Measurements from ENCODE around the gene LDAF1.
"Not testable (repeated sequence)": the region's sequence is repeated elsewhere in the genome, so short reads cannot be mapped to it uniquely, and the experiment has no call there.

The LDAF1 gene

GRCh38 chr16:21158208-21159110, at the start of gene LDAF1:
TSS of gene LDAF1 (plus strand) at chr16:21158674. CDS start at chr16:21161183, 2,509 bp downstream.
- peaks cover 7% of the 10 kb centered on the region for H3K36me3 Mint-ChIP-seq (ENCODE audit: low read depth)
- H3K9me3 Mint-ChIP-seq = no peaks in the 10 kb centered on the region
- peak within 1 kb of the TSS; percentile 94 for H3K4me3 Mint-ChIP-seq
- H3K4me1 Mint-ChIP-seq (ENCODE audit: low read depth) = peaks cover 13% of the 10 kb centered on the region
- peak within 1 kb of the TSS; percentile 84 for H3K27ac Mint-ChIP-seq
- no peaks in the 10 kb centered on the region for H3K27me3 Mint-ChIP-seq (ENCODE audit: low read depth)

- H3K4me3 Mint-ChIP-seq; H3K27me3 Mint-ChIP-seq (ENCODE audit: low read depth); H3K36me3 Mint-ChIP-seq (ENCODE audit: low read depth); H3K27ac Mint-ChIP-seq; H3K4me1 Mint-ChIP-seq (ENCODE audit: low read depth); H3K9me3 Mint-ChIP-seq: not testable (repeated sequence)
Observed at GRCh38 chr16:21115551-21115950, 42.9 kb upstream of the LDAF1 start.

DNA sequence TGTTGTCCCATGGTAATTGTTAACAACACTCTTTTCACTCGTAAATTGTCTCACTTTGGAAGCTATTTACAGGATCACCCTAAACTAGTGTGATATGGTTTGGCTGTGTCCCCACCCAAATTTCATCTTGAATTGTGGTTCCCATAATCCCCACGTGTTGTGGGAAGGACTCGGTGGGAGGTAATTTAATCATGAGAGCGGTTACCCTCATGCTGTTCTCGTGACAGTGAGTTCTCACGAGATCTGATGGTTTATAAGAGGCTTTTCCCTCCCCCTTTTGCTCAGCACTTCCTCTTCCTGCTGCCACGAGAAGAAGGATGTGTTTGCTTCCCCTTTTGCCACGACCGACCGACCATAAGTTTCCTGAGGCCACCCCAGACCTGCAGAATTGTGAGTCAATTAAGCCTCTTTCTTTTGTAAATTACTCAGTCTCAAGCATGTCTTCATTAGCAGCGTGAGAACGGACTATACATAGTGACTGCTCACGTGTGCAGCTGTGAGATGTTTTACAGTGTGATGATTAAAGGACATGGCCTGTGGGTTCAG, 42.3 kb upstream of the LDAF1 start:
- no peak overlapping the region for H3K27ac Mint-ChIP-seq

GRCh38 chr16:21117567-21117966, 40.9 kb upstream of the LDAF1 start:
- no peak overlapping the region for H3K27ac Mint-ChIP-seq

More for the DNA sequence above, 42.3 kb upstream of the LDAF1 start:
- H3K4me3 Mint-ChIP-seq = peak overlapping the region; percentile 43
- H3K4me1 Mint-ChIP-seq (ENCODE audit: low read depth) = peaks cover 2% of the 10 kb centered on the region
- peaks cover 8% of the 10 kb centered on the region for H3K9me3 Mint-ChIP-seq
- no peaks in the 10 kb centered on the region for H3K36me3 Mint-ChIP-seq (ENCODE audit: low read depth)
- H3K27me3 Mint-ChIP-seq (ENCODE audit: low read depth) = no peaks in the 10 kb centered on the region

DNA sequence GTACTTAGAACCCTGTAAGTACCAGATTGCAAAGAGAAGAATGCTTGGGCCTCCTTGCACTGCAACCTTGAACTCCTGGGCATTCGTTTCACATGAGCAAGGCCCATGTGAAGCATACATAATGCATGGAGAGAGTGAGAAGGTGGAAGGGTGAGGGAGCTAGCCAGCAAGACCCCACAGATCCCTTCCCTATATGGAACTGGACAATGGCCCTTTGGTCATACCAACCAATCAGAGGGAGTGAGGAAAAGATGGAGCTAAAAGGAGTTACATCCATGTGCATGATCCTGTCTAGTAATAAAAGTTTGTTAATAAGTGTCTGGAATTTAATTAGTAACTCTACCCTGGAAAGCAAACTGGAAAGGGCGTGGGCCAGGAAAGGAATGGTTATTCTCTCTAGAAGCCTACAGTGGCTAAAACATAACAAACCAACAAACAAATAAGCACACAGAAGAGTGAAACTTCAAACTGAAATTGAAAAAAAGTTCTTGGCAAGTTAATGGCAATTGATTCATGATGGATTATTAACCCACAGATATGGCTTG, 37.4 kb upstream of the LDAF1 start:
- no peak overlapping the region for H3K4me3 Mint-ChIP-seq
- H3K4me1 Mint-ChIP-seq (ENCODE audit: low read depth) = peaks cover 2% of the 10 kb centered on the region
- no peak overlapping the region for H3K27ac Mint-ChIP-seq
- no peaks in the 10 kb centered on the region for H3K36me3 Mint-ChIP-seq (ENCODE audit: low read depth)
- H3K9me3 Mint-ChIP-seq = peaks cover 8% of the 10 kb centered on the region
- no peaks in the 10 kb centered on the region for H3K27me3 Mint-ChIP-seq (ENCODE audit: low read depth)

More at GRCh38 chr16:21117567-21117966, 40.9 kb upstream of the LDAF1 start:
- H3K27me3 Mint-ChIP-seq (ENCODE audit: low read depth) = no peaks in the 10 kb centered on the region
- H3K9me3 Mint-ChIP-seq = peaks cover 8% of the 10 kb centered on the region
- no peak overlapping the region for H3K4me3 Mint-ChIP-seq
- no peaks in the 10 kb centered on the region for H3K36me3 Mint-ChIP-seq (ENCODE audit: low read depth)
- peaks cover 2% of the 10 kb centered on the region for H3K4me1 Mint-ChIP-seq (ENCODE audit: low read depth)

DNA sequence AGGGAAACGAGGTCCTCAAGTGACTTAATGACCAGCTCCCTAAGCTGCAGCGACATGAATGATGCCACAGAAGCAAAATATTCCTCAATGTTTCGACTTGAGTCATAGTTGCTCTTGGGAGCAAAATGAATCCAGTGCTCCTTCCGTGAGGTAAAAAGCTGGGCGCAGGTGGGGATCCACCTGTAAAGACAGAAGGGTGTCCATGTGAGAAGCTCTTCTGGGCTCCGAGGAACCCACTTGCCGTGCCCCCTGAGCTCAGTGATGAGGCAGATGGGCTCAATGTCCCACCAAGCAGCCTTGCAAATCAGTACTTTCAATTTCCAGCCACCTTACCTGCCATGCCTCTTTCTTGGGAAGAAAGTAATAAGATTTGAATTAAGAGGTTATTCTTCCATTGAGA, 33.3 kb upstream of the LDAF1 start:
- H3K36me3 Mint-ChIP-seq (ENCODE audit: low read depth) = no peaks in the 10 kb centered on the region
- H3K9me3 Mint-ChIP-seq = no peaks in the 10 kb centered on the region
- no peak overlapping the region for H3K4me3 Mint-ChIP-seq
- H3K27ac Mint-ChIP-seq = no peak overlapping the region
- H3K4me1 Mint-ChIP-seq (ENCODE audit: low read depth) = no peaks in the 10 kb centered on the region
- no peaks in the 10 kb centered on the region for H3K27me3 Mint-ChIP-seq (ENCODE audit: low read depth)

GRCh38 chr16:21126518-21126917, 32.0 kb upstream of the LDAF1 start:
- Mint-ChIP-seq H3K4me1 (ENCODE audit: low read depth) (no peaks in the 10 kb centered on the region), H3K27ac (no peak overlapping the region), H3K9me3 (no peaks in the 10 kb centered on the region), H3K36me3 (ENCODE audit: low read depth) (no peaks in the 10 kb centered on the region), H3K27me3 (ENCODE audit: low read depth) (peaks cover 3% of the 10 kb centered on the region), H3K4me3 (no peak overlapping the region)

GRCh38 chr16:21128991-21129390, 29.5 kb upstream of the LDAF1 start:
- Mint-ChIP-seq H3K4me3 (no peak overlapping the region), H3K27ac (no peak overlapping the region), H3K27me3 (ENCODE audit: low read depth) (peaks cover 3% of the 10 kb centered on the region), H3K4me1 (ENCODE audit: low read depth) (no peaks in the 10 kb centered on the region), H3K36me3 (ENCODE audit: low read depth) (no peaks in the 10 kb centered on the region), H3K9me3 (no peaks in the 10 kb centered on the region)

DNA sequence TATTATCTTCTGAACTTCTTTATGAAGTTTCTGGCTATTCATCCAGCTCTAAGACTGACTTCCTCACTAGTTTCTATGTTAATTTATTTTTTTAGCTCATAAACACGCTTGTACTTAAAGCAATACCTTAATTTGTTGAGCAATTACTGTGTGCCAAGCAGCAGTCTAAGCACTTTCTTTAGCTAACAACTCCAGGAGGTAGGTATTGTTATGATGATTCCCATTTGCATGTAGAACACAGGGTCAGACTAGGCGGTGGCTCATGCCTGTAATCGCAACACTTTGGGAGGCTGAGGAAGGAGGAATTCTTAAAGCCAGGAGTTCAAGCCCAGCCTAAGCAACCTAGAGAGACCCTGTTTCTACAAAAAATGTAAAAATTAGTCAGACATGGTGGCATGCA, 27.7 kb upstream of the LDAF1 start:
- no peaks in the 10 kb centered on the region for H3K4me1 Mint-ChIP-seq (ENCODE audit: low read depth)
- no peak overlapping the region for H3K4me3 Mint-ChIP-seq
- peaks cover 3% of the 10 kb centered on the region for H3K27me3 Mint-ChIP-seq (ENCODE audit: low read depth)
- no peak overlapping the region for H3K27ac Mint-ChIP-seq
- no peaks in the 10 kb centered on the region for H3K9me3 Mint-ChIP-seq
- no peaks in the 10 kb centered on the region for H3K36me3 Mint-ChIP-seq (ENCODE audit: low read depth)

DNA sequence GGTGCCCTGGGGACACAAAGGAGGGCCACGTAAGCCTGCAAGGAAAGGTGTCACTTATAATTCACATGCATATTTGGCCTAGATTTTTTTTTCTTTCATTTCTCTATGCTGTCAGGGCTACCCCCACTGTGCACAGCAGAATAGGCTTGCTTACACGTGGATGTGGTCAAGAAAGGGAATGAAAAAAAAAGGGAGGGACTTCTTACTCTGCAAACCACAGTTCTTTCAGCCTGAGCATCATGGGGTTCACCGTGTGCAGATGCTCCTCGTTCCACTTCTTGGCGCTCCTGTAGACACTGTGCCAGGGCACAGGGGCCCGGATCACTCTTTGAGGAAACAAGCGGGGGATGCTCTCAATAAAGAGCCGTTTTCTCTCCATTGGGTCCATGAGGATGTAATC, 24.4 kb upstream of the LDAF1 start:
- Mint-ChIP-seq H3K27ac (no peak overlapping the region), H3K9me3 (no peaks in the 10 kb centered on the region), H3K27me3 (ENCODE audit: low read depth) (peaks cover 3% of the 10 kb centered on the region), H3K4me3 (no peak overlapping the region), H3K4me1 (ENCODE audit: low read depth) (no peaks in the 10 kb centered on the region), H3K36me3 (ENCODE audit: low read depth) (no peaks in the 10 kb centered on the region)

DNA sequence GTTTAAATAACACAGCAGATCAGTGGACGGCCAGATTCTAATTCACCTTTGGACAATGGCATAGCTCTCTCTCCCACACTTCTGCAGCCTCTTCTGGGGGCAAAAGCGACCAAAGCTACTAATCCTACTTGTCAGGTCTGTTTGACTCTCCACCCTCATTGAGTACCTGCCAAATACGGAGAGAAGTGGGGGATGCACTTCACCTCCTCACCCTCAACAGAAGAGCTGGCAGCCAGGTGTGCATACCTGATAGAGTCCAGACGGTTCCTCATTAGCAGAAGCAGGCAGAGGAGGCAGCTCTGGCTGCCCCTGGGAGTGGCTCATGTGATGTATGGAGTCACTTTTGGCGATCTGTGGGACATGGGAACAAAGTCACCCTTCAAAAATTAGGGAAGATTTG, 12.7 kb upstream of the LDAF1 start:
- no peaks in the 10 kb centered on the region for H3K9me3 Mint-ChIP-seq
- no peak overlapping the region for H3K27ac Mint-ChIP-seq

DNA sequence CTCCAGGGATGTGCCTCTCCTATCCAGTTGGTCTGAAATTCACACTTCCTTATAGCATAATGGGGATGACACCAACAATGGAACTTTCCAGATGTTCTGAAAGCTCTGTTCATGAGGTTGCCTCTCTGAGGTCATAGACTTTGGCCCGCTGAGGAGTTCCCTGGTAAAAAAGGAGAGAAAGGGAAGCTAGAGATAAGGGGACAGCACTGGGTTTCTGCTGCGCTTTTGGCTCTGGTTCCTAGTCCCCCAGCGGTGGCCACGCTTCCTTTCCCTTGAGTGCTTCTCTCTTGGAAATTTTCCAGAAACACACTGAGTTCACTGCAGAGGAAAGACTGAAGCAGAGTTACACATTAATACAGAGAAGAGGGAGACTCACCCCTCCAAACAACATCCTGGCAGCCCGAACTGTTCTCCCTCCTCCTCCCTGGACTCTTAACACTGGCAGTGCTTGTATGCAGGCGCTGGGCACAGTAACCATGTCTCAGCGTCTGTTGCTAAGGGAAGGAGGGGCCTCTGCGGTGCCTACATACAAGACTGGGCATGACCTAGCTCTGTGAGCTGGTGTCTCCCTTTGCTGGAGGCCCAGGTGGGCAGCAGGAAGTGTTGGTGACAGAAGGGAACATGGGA, 8.0 kb upstream of the LDAF1 start, which contains the start of gene DNAH3:
Gene DNAH3 (minus strand): TSS at position 472 of the 627 bp plus-strand sequence. CDS start 527 bp downstream, outside the sequence.
- Mint-ChIP-seq H3K36me3 (ENCODE audit: low read depth) (no peaks in the 10 kb centered on the region), H3K4me1 (ENCODE audit: low read depth) (no peaks in the 10 kb centered on the region), H3K9me3 (no peaks in the 10 kb centered on the region), H3K27me3 (ENCODE audit: low read depth) (peaks cover 18% of the 10 kb centered on the region), H3K27ac (no peak within 1 kb of the TSS), H3K4me3 (no peak within 1 kb of the TSS)

More for the DNA sequence above, 12.7 kb upstream of the LDAF1 start:
- Mint-ChIP-seq H3K4me3 (no peak overlapping the region), H3K36me3 (ENCODE audit: low read depth) (no peaks in the 10 kb centered on the region), H3K4me1 (ENCODE audit: low read depth) (no peaks in the 10 kb centered on the region), H3K27me3 (ENCODE audit: low read depth) (peaks cover 19% of the 10 kb centered on the region)

GRCh38 chr16:21152160-21153030, 6.1 kb upstream of the LDAF1 start:
- peaks cover 18% of the 10 kb centered on the region for H3K27me3 Mint-ChIP-seq (ENCODE audit: low read depth)
- H3K9me3 Mint-ChIP-seq; H3K4me1 Mint-ChIP-seq (ENCODE audit: low read depth); H3K36me3 Mint-ChIP-seq (ENCODE audit: low read depth); H3K27ac Mint-ChIP-seq; H3K4me3 Mint-ChIP-seq: not testable (repeated sequence)

Measured in T-helper 1 cell treated with Interleukin-12 subunit alpha and Interleukin-12 subunit beta and Interleukin-4 antibody, amounts not matched to agents 30 μg/mL and 1 μg/mL, for 36 hours (primary cell).